NCI-H774 (cell line): ENCODE results near the gene NTM.

Source experiments
- DNase-seq: peaks from one replicate; lab custom pipeline; 2025; lab: John Stamatoyannopoulos, UW

NTM gene

GRCh38 chr11:131642756-131643531 lies 272.5 kb downstream of the NTM start:
- no peak for DNase-seq

GRCh38 chr11:131644204-131644795 lies 273.9 kb downstream of the NTM start:
- DNase-seq: no peak

- no peak for DNase-seq
Measured at GRCh38 chr11:131645237-131645636, 274.8 kb downstream of the NTM start.

GRCh38 chr11:131649856-131650255 lies 279.4 kb downstream of the NTM start:
- DNase-seq: no peak

GRCh38 chr11:131652231-131652630 lies 281.8 kb downstream of the NTM start:
- no peak for DNase-seq

GRCh38 chr11:131653260-131653659 lies 282.8 kb downstream of the NTM start:
- no peak for DNase-seq

GRCh38 chr11:131654849-131655248 lies 284.4 kb downstream of the NTM start:
- no peak for DNase-seq

GRCh38 chr11:131656179-131656838 lies 285.9 kb downstream of the NTM start:
- no peak for DNase-seq

GRCh38 chr11:131656839-131657211 lies 286.4 kb downstream of the NTM start:
- DNase-seq: no peak

- no peak for DNase-seq
Measured at GRCh38 chr11:131658414-131658813, 288.0 kb downstream of the NTM start.

GRCh38 chr11:131658952-131659351 lies 288.5 kb downstream of the NTM start:
- DNase-seq: no peak

- DNase-seq: no peak
Measured at GRCh38 chr11:131659931-131660330, 289.5 kb downstream of the NTM start.

GRCh38 chr11:131661132-131661531 lies 290.7 kb downstream of the NTM start:
- DNase-seq: no peak

- DNase-seq: no peak
Measured at GRCh38 chr11:131662317-131662972, 292.0 kb downstream of the NTM start.

- DNase-seq: no peak
Measured at GRCh38 chr11:131662993-131663392, 292.6 kb downstream of the NTM start.

- DNase-seq: no peak
Measured at GRCh38 chr11:131663405-131664200, 293.2 kb downstream of the NTM start.

- DNase-seq: no peak
Measured at GRCh38 chr11:131664293-131664692, 293.9 kb downstream of the NTM start.

GRCh38 chr11:131664816-131665215 lies 294.4 kb downstream of the NTM start:
- DNase-seq: no peak

- DNase-seq: no peak
Measured at GRCh38 chr11:131665344-131665968, 295.0 kb downstream of the NTM start.

- DNase-seq: no peak
Measured at GRCh38 chr11:131666006-131666405, 295.6 kb downstream of the NTM start.

- DNase-seq: no peak
Measured at GRCh38 chr11:131666617-131667016, 296.2 kb downstream of the NTM start.
